GM12865 (cell line): ENCODE measurements around the gene BST1.
"Not testable (repeated sequence)": the region's sequence is repeated elsewhere in the genome, so short reads cannot be mapped to it uniquely, and the experiment has no call there.

Experiments used
- DNase-seq: peaks from one replicate; pipeline ENCODE4 v3.0.0; 2010; ENCODE audit warnings: low read depth
- H3K4me3 ChIP-seq: 2 replicates; pipeline ENCODE4 v1.5.1; 2011; ENCODE audit warnings: mild to moderate bottlenecking, low read depth, low read length, control low read depth
- CTCF ChIP-seq: IDR thresholded peaks from 2 replicates; pipeline ENCODE4 v1.5.1; 2011; ENCODE audit warnings: low read length, control low read depth, low read depth, inconsistent platforms; ENCODE audit not compliant: insufficient read depth; ENCODE audit errors: missing control alignments

BST1 gene

GRCh38 chr4:15755321-15756155 is 52.7 kb downstream of the BST1 start:
- no peak overlapping the region; the same call in 1 of the 2 replicates for H3K4me3 ChIP-seq
- TF ChIP-seq CTCF, result no peak
- DNase-seq, result peak; percentile 28

- TF ChIP-seq CTCF, result peak; percentile 59
- H3K4me3 ChIP-seq, result peak overlapping the region; percentile 5; the same call in 1 of the 2 replicates
- DNase-seq, result peak; percentile 74
Observed at GRCh38 chr4:15756361-15756861, 53.5 kb downstream of the BST1 start.

- no peak for DNase-seq
- TF ChIP-seq CTCF, result no peak
- H3K4me3 ChIP-seq, result no peak overlapping the region
Observed at GRCh38 chr4:15757054-15757453, 54.2 kb downstream of the BST1 start.

GRCh38 chr4:15758294-15758693 is 55.4 kb downstream of the BST1 start:
- DNase-seq, result no peak
- TF ChIP-seq CTCF, result no peak
- H3K4me3 ChIP-seq, result no peak overlapping the region

- not testable (repeated sequence) for H3K4me3 ChIP-seq, DNase-seq
Observed at GRCh38 chr4:15762460-15762859, 59.6 kb downstream of the BST1 start.

GRCh38 chr4:15765391-15765790 is 62.5 kb downstream of the BST1 start:
- DNase-seq, result no peak
- no peak for TF ChIP-seq CTCF
- no peak overlapping the region for H3K4me3 ChIP-seq

GRCh38 chr4:15765910-15766697 is 63.2 kb downstream of the BST1 start:
- TF ChIP-seq CTCF, result no peak

More at GRCh38 chr4:15765910-15766697, 63.2 kb downstream of the BST1 start:
- DNase-seq, result peak; percentile 46
- H3K4me3 ChIP-seq, result no peak overlapping the region
